ENCODE data around the gene AOPEP.

The AOPEP gene

DNA sequence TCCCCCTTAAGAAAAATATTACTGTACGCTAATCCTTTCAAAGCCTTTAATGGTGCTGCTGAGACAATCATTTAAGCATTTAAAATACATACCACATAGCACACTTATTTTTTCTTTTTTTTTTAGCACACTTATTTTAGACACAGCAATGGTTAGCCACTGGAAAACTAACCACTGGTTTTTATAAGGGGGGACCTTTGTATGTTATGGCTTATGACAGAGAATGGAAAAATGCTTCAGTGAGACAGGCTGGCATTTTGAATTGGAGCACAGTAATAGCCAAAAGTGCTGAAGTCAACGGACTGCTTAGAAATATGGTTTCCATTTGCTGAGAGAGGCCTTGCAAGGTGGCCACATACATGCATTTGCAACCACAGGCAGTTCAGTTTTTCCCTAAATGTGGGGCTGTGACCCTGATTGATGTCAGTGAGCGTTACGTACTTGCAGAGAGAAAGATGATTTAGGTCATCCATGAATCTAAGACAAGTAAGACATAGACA is 28.5 kb downstream of the AOPEP start:
- Histone ChIP-seq H3K36me3 (replicated peaks; ENCODE audit: low read depth, low read length) (peaks cover 2% of the 10 kb centered on the region), H3K9ac (ENCODE audit: low read length) (no peak overlapping the region), H3K4me3 (ENCODE audit: low read length) (no peak overlapping the region), H3K27ac (ENCODE audit: low read length) (no peak overlapping the region), H3K4me1 (ENCODE audit: low read length) (no peaks in the 10 kb centered on the region), H3K79me2 (ENCODE audit: low read length) (no peaks in the 10 kb centered on the region), H3K4me2 (ENCODE audit: low read length) (no peak overlapping the region), H3K27me3 (ENCODE audit: low read depth, low read length) (no peaks in the 10 kb centered on the region), H3K9me3 (ENCODE audit: insufficient read depth, low read length) (no peaks in the 10 kb centered on the region), H2AFZ (ENCODE audit: low read depth, low read length) (no peak overlapping the region), H4K20me1 (ENCODE audit: insufficient read depth, low read length) (no peaks in the 10 kb centered on the region)
- TF ChIP-seq, protein P1, sequence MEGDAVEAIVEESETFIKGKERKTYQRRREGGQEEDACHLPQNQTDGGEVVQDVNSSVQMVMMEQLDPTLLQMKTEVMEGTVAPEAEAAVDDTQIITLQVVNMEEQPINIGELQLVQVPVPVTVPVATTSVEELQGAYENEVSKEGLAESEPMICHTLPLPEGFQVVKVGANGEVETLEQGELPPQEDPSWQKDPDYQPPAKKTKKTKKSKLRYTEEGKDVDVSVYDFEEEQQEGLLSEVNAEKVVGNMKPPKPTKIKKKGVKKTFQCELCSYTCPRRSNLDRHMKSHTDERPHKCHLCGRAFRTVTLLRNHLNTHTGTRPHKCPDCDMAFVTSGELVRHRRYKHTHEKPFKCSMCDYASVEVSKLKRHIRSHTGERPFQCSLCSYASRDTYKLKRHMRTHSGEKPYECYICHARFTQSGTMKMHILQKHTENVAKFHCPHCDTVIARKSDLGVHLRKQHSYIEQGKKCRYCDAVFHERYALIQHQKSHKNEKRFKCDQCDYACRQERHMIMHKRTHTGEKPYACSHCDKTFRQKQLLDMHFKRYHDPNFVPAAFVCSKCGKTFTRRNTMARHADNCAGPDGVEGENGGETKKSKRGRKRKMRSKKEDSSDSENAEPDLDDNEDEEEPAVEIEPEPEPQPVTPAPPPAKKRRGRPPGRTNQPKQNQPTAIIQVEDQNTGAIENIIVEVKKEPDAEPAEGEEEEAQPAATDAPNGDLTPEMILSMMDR (IDR thresholded peaks at IDR 0.05; ENCODE audit: low read depth, low read length), result no peak
- no peak for TF ChIP-seq EZH2phosphoT487 (IDR thresholded peaks at IDR 0.05; ENCODE audit: low read depth)

DNA sequence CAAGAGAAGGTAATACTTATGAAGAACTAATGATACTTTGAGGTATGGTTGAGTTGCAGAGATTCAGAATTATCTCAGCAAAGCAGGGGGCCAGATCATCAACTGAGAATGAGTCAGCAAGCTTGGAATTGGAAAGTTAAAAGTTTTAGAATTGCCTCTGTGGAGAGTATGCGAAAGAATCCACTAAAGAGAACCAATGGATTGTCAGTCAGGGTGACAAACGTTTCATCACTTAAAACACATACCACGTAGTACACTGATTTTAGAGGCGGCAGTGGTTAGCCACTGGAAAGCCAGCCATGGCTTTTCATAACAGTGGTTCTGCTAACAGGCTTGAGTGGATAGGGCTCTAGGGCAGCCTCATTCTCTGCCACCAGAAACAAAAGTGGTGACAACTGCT is 30.7 kb downstream of the AOPEP start:
- Histone ChIP-seq H3K27ac (ENCODE audit: low read length) (no peak overlapping the region), H4K20me1 (ENCODE audit: insufficient read depth, low read length) (no peaks in the 10 kb centered on the region), H3K9me3 (ENCODE audit: insufficient read depth, low read length) (no peaks in the 10 kb centered on the region), H3K4me2 (ENCODE audit: low read length) (no peak overlapping the region), H3K4me1 (ENCODE audit: low read length) (no peaks in the 10 kb centered on the region), H3K36me3 (replicated peaks; ENCODE audit: low read depth, low read length) (no peaks in the 10 kb centered on the region), H3K79me2 (ENCODE audit: low read length) (no peaks in the 10 kb centered on the region), H3K9ac (ENCODE audit: low read length) (no peak overlapping the region), H3K4me3 (ENCODE audit: low read length) (no peak overlapping the region), H3K27me3 (ENCODE audit: low read depth, low read length) (no peaks in the 10 kb centered on the region), H2AFZ (ENCODE audit: low read depth, low read length) (no peak overlapping the region)
- TF ChIP-seq EZH2phosphoT487 (IDR thresholded peaks at IDR 0.05; ENCODE audit: low read depth), result no peak
- TF ChIP-seq, protein P1 (IDR thresholded peaks at IDR 0.05; ENCODE audit: low read depth, low read length), result no peak

DNA sequence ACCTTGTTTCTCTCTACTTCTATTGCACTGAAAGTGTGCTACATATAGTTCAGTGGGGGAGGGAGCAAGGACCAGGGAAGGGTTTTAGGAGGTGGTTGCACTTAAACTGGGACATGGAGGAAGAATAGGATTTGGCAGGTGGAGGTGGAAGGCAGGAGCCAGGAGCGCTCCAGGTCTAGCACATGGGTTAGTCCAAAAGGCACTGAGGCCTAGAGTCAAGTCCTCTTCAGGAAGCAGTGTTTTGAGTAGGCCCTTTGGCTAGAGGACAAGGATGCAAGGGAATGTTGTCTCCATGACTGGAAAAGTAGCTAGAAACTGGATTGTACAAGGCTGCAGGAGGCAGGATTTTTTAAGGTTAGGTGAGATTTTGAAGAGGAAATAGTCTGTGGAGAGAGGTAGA is 31.5 kb downstream of the AOPEP start:
- no peak overlapping the region for H3K4me2 ChIP-seq (ENCODE audit: low read length)
- H3K9ac ChIP-seq (ENCODE audit: low read length), result no peak overlapping the region
- no peak overlapping the region for H3K4me3 ChIP-seq (ENCODE audit: low read length)
- no peaks in the 10 kb centered on the region for H3K36me3 ChIP-seq (replicated peaks; ENCODE audit: low read depth, low read length)
- H3K79me2 ChIP-seq (ENCODE audit: low read length), result no peaks in the 10 kb centered on the region
- H3K27me3 ChIP-seq (ENCODE audit: low read depth, low read length), result no peaks in the 10 kb centered on the region
- no peaks in the 10 kb centered on the region for H4K20me1 ChIP-seq (ENCODE audit: insufficient read depth, low read length)
- no peaks in the 10 kb centered on the region for H3K4me1 ChIP-seq (ENCODE audit: low read length)
- no peak overlapping the region for H2AFZ ChIP-seq (ENCODE audit: low read depth, low read length)
- no peaks in the 10 kb centered on the region for H3K9me3 ChIP-seq (ENCODE audit: insufficient read depth, low read length)
- H3K27ac ChIP-seq (ENCODE audit: low read length), result no peak overlapping the region
- TF ChIP-seq EZH2phosphoT487 (IDR thresholded peaks at IDR 0.05; ENCODE audit: low read depth), result no peak
- TF ChIP-seq, protein P1 (IDR thresholded peaks at IDR 0.05; ENCODE audit: low read depth, low read length), result no peak

DNA sequence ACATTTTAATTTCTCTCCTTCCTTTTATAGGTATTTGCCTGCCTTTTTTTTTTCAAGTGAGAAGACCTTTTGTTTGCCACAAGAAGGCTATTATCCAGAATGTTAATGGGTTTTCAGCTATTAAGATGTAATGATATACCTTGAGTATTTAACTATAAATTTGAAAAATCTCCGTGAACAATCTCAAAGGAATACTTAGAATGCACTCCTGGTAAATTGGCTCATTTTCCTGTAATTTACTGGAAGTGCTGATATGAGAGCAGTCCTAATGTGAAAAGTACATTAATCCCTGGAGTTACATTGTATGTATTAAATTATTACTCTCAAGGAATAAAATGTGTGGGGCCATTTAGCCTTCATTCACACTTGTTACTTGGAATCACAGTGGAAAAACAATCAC is 32.4 kb downstream of the AOPEP start:
- no peak overlapping the region for H3K9ac ChIP-seq (ENCODE audit: low read length)
- no peaks in the 10 kb centered on the region for H3K27me3 ChIP-seq (ENCODE audit: low read depth, low read length)
- no peak overlapping the region for H3K4me2 ChIP-seq (ENCODE audit: low read length)
- H3K4me1 ChIP-seq (ENCODE audit: low read length), result no peaks in the 10 kb centered on the region
- no peak overlapping the region for H2AFZ ChIP-seq (ENCODE audit: low read depth, low read length)
- no peak overlapping the region for H3K27ac ChIP-seq (ENCODE audit: low read length)
- H3K4me3 ChIP-seq (ENCODE audit: low read length), result no peak overlapping the region
- H3K79me2 ChIP-seq (ENCODE audit: low read length), result no peaks in the 10 kb centered on the region
- no peaks in the 10 kb centered on the region for H4K20me1 ChIP-seq (ENCODE audit: insufficient read depth, low read length)
- H3K9me3 ChIP-seq (ENCODE audit: insufficient read depth, low read length), result no peaks in the 10 kb centered on the region
- no peaks in the 10 kb centered on the region for H3K36me3 ChIP-seq (replicated peaks; ENCODE audit: low read depth, low read length)
- no peak for TF ChIP-seq EZH2phosphoT487 (IDR thresholded peaks at IDR 0.05; ENCODE audit: low read depth)
- TF ChIP-seq, protein P1 (IDR thresholded peaks at IDR 0.05; ENCODE audit: low read depth, low read length), result no peak

Data from OCI-LY3 (cell line).